Measurements from ENCODE around the gene ACP1. TPM values are rescaled to one million over a fixed set of nuclear protein-coding genes. Genes with fewer than 3 reads are reported as not detected.

Gene ACP1
- total and polyA plus RNA-seq, 2 of the 8 experiments (the other 6 are each of a cell fraction or from before 2014, with no cell fraction given): 115 to 155 TPM

DNA sequence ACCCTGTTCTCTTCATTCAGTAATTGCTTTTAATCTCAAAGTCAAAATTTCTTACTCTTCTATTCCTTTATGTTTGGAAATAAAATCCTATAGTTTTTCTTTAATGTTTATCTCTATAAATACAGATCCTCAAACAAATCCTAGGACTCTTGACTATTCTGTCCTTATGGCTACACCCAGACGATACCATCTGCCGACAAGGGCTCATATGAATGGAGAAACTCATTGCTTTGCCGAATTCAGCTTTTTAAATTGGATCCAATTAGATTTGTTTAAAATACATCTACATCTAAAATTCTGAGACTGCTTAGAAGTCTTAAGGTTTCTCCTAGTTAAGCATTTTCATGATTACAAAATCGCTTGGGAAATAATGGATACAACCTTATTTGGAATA is 14.2 kb downstream of the ACP1 start:
- ChIA-PET CTCF (ENCODE audit: partially characterized antibody) (interaction anchor here (0.8 kb wide), 1 partner anchor 11 kb away, joined by 4 read pairs; no protein-coding TSS in a partner anchor), POLR2A (ENCODE audit: partially characterized antibody) (no interaction called here)
- peaks cover 3 to 30% of the 10 kb centered on the region in 2 experiments; a peak in 3 of 4 replicates for H3K79me2 ChIP-seq (ENCODE audit: control insufficient read depth in 1 of 2, insufficient read depth in 2 of 2, low read length in 2 of 2)
- WGBS, 2 experiments (ENCODE audit: extremely low coverage in 1 of 2, insufficient coverage in 1 of 2, insufficient read length in 1 of 2, insufficient replicate concordance in 2 of 2, low coverage in 1 of 2, low lambda C conversion rate in 2 of 2, missing lambda C conversion rate in 1 of 2): 99% methylated on average over 4 of the region's 4 CpGs; no CpG with 5 or more reads in 1 of the 2 experiments
- no peaks in the 10 kb centered on the region for H3K9me3 ChIP-seq (ENCODE audit: insufficient read depth in 2 of 2, low read depth in 1 of 2, low read length in 1 of 2)
- H3K14ac ChIP-seq (ENCODE audit: insufficient read length): no peak overlapping the region
- H3K4me2 ChIP-seq (ENCODE audit: insufficient read depth in 1 of 2, low read depth in 2 of 2, low read length in 2 of 2): no peak overlapping the region
- no peak overlapping the region for H2BK15ac ChIP-seq (ENCODE audit: low read length)
- H3K9ac ChIP-seq (replicated peaks in 1 of 4; ENCODE audit: extremely low read depth in 1 of 4, low read depth in 3 of 4, low read length in 3 of 4): no peak overlapping the region
- DNase-seq (ENCODE audit: low read depth in 1 of 2, low spot score in 2 of 2) (no peak), FAIRE-seq (no peak)
- peaks cover 10 to 16% of the 10 kb centered on the region in 2 experiments for H4K20me1 ChIP-seq (replicated peaks in 1 of 2; ENCODE audit: control insufficient read depth in 1 of 2, insufficient read depth in 2 of 2, low read length in 2 of 2)
- no peak overlapping the region for H2BK120ac ChIP-seq (replicated peaks; ENCODE audit: low read depth, low read length)
- no peak overlapping the region for H3K23ac ChIP-seq (ENCODE audit: insufficient read length)
- H2BK5ac ChIP-seq (ENCODE audit: low read depth, low read length): no peak overlapping the region
- H3K56ac ChIP-seq (replicated peaks; ENCODE audit: insufficient read length, low read depth, low read length): no peak overlapping the region
- H3K4me3 ChIP-seq (ENCODE audit: extremely low read depth in 1 of 4, insufficient read depth in 2 of 4, low read depth in 3 of 4, low read length in 4 of 4): no peak overlapping the region
- H2AK5ac ChIP-seq (ENCODE audit: low read depth, low read length): no peak overlapping the region
- no peak overlapping the region for H3K27ac ChIP-seq (ENCODE audit: low read depth, low read length)
- H4K91ac ChIP-seq (replicated peaks; ENCODE audit: insufficient read length, low read length): no peak overlapping the region
- H3K23me2 ChIP-seq (ENCODE audit: low read depth, low read length): no peaks in the 10 kb centered on the region
- H3K4ac ChIP-seq (replicated peaks; ENCODE audit: insufficient read length, low read depth, low read length): no peak overlapping the region
- H3K4me1 ChIP-seq (replicated peaks in 1 of 4; ENCODE audit: control insufficient read depth in 3 of 4, insufficient read depth in 4 of 4, low read length in 3 of 4): peaks cover 0 to 11% (median 2%) of the 10 kb centered on the region in 4 experiments; a peak in 3 of 7 replicates
- peaks cover 2% of the 10 kb centered on the region; the same call in 1 of the 2 replicates for H3K79me1 ChIP-seq (ENCODE audit: low read depth, low read length)
- H4K5ac ChIP-seq (ENCODE audit: insufficient read length, low read depth, low read length): no peak overlapping the region
- no peak overlapping the region for H4K8ac ChIP-seq (ENCODE audit: extremely low read depth, insufficient read depth, low read length)
- no peak for TF ChIP-seq HDAC2 (IDR thresholded peaks at IDR 0.05; ENCODE audit: borderline replicate concordance in 1 of 2, low read depth in 2 of 2, low read length in 2 of 2)
- TF ChIP-seq TAF7 (optimal IDR thresholded peaks at IDR 0.05; ENCODE audit: borderline replicate concordance, low read depth, low read length): no peak
- TF ChIP-seq SP4 (IDR thresholded peaks at IDR 0.05; ENCODE audit: low read length): no peak
- TF ChIP-seq GTF2F1 (IDR thresholded peaks at IDR 0.05; ENCODE audit: borderline replicate concordance, low read depth, low read length): no peak
- TF ChIP-seq CHD1 (IDR thresholded peaks at IDR 0.05; ENCODE audit: low read depth, low read length): no peak
- TF ChIP-seq GABPA (IDR thresholded peaks at IDR 0.05; ENCODE audit: borderline replicate concordance, insufficient read depth, low read length): no peak
- no peak for TF ChIP-seq SP2 (IDR thresholded peaks at IDR 0.05; ENCODE audit: low read length)
- no peak for TF ChIP-seq TCF12 (IDR thresholded peaks at IDR 0.05; ENCODE audit: low read depth, low read length)
- no peak for TF ChIP-seq POU5F1 (IDR thresholded peaks at IDR 0.05; ENCODE audit: low read depth, low read length)
- no peak for TF ChIP-seq EZH2 (IDR thresholded peaks at IDR 0.05; ENCODE audit: low read depth, low read length, severe bottlenecking)
- TF ChIP-seq BACH1 (IDR thresholded peaks at IDR 0.05; ENCODE audit: low read length): no peak
- peaks cover 12 to 72% (median 38%) of the 10 kb centered on the region in 4 experiments for H3K36me3 ChIP-seq (ENCODE audit: control insufficient read depth in 2 of 4, insufficient read depth in 4 of 4, low read length in 3 of 4)
- H3K18ac ChIP-seq (ENCODE audit: extremely low read depth, low read length): no peak overlapping the region
- no peak overlapping the region for H2BK20ac ChIP-seq (ENCODE audit: low read length)
- H3K27me3 ChIP-seq (replicated peaks in 1 of 4; ENCODE audit: control insufficient read depth in 3 of 4, extremely low read depth in 1 of 4, insufficient read depth in 3 of 4, low read length in 3 of 4): no peaks in the 10 kb centered on the region
- H2BK12ac ChIP-seq (ENCODE audit: low read depth, low read length): no peak overlapping the region
- no peak overlapping the region for H2AFZ ChIP-seq (ENCODE audit: low read length)

Measured in H1 (cell line).